ENCODE measurements around the gene AFMID. TPM values are rescaled to one million over a fixed set of nuclear protein-coding genes. Genes with fewer than 3 reads are reported as not detected.

AFMID gene
- total and polyA plus RNA-seq, 2 experiments from 2014 or later, result 23.6 to 85.8 TPM

DNA sequence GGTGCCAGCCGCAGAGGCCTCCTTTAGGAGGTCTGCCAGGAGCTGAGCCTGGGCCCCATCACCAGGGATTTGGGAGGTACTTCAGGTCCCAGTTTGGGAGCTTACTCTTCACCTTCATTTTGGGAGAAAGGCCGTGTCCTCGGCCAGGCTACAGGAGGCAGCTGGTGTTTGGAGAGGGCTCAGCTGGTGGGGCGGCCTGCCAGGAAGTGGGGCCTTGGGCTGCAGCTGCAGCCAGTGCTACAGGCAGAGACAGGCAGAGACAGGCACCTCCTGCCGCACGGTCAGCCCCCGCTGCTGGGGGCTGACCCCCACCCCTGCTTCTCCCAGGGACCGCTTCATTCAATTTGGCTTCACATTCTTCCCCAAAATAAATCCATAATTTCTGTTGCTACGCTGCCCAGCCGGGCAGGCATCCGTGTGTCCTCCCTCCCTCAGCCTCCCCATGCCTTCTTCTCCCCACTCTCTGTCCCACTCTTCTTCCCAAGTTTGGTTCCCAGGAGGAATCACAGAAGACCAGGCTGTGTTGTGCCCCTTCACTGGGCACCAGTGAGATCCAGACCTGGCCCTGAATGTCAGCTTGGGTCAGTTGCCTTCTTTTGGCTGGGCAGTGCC lies 50.3 kb downstream of the AFMID start:
- TF ChIP-seq, protein P1, sequence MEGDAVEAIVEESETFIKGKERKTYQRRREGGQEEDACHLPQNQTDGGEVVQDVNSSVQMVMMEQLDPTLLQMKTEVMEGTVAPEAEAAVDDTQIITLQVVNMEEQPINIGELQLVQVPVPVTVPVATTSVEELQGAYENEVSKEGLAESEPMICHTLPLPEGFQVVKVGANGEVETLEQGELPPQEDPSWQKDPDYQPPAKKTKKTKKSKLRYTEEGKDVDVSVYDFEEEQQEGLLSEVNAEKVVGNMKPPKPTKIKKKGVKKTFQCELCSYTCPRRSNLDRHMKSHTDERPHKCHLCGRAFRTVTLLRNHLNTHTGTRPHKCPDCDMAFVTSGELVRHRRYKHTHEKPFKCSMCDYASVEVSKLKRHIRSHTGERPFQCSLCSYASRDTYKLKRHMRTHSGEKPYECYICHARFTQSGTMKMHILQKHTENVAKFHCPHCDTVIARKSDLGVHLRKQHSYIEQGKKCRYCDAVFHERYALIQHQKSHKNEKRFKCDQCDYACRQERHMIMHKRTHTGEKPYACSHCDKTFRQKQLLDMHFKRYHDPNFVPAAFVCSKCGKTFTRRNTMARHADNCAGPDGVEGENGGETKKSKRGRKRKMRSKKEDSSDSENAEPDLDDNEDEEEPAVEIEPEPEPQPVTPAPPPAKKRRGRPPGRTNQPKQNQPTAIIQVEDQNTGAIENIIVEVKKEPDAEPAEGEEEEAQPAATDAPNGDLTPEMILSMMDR (IDR thresholded peaks at IDR 0.05; ENCODE audit: low read depth, low read length), result no peak
- H3K27me3 ChIP-seq, result peaks cover 7% of the 10 kb centered on the region
- H3K27ac ChIP-seq, result no peak overlapping the region
- H3K9me3 ChIP-seq (ENCODE audit: low read depth), result no peaks in the 10 kb centered on the region
- no peak for DNase-seq (ENCODE audit: low read depth in 1 of 2, low spot score in 1 of 2)
- H3K4me3 ChIP-seq, result no peak overlapping the region
- H3K36me3 ChIP-seq, result no peaks in the 10 kb centered on the region
- no peaks in the 10 kb centered on the region for H3K4me1 ChIP-seq (ENCODE audit: low read depth)

DNA sequence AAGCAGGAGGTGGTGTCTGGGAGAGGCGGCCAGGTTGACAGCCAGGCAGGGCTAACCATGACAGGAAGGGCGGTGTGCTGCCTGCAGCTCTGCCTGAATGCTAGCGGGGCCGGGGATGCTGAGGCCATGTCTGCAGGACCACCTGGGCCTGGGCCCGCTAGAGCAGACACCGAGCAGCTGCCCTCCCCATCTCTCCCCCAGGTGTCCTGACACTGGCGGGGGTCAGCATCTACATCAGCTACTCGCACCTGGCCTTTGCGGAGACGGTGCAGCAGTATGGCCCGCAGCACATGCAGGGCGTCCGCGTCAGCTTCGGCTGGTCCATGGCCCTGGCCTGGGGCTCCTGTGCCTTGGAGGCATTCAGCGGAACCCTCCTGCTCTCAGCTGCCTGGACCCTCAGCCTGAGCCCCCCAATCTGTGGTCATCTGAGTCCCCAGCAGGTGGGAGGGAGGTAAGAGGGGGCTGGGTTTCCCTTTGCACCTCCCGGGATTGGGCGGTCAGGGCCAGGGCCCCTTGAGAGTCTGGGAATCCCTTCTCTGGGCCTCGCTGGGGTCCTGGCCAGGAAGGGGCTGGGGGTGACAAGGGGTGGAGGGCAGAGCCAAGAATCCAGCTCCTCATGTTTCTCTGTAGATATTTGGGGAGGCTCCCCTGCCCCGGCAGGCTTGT lies 51.8 kb downstream of the AFMID start:
- no peak for DNase-seq (ENCODE audit: low read depth in 1 of 2, low spot score in 1 of 2)
- Histone ChIP-seq H3K27me3 (no peaks in the 10 kb centered on the region), H3K4me1 (ENCODE audit: low read depth) (no peaks in the 10 kb centered on the region), H3K27ac (no peak overlapping the region), H3K4me3 (no peak overlapping the region), H3K9me3 (ENCODE audit: low read depth) (no peaks in the 10 kb centered on the region), H3K36me3 (no peaks in the 10 kb centered on the region)
- TF ChIP-seq, protein P1 (IDR thresholded peaks at IDR 0.05; ENCODE audit: low read depth, low read length), result no peak

DNA sequence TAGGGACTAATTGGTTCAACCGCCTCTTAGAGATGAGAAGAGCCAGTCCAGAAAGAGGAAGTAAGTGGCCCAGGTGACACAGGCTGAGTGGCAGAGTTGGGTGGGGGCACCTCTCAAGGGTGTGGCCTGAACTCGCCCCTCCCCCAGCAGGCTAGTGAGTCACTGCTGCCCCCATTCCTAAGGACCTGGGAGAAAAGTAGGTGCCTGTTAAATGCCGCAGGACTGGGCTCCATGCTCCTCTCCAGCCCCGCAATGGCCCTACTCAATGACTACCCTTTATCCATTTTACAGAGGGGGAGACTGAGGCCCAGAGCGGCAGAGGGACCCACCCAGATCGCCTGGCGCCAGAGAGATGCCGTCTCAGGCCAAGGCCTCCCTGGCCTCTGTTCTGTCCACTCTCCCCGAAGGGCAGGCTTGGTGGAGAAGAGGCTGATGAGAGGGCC lies 52.3 kb downstream of the AFMID start:
- H3K27ac ChIP-seq, result no peak overlapping the region
- no peaks in the 10 kb centered on the region for H3K4me1 ChIP-seq (ENCODE audit: low read depth)
- no peak for DNase-seq (ENCODE audit: low read depth in 1 of 2, low spot score in 1 of 2)
- no peaks in the 10 kb centered on the region for H3K27me3 ChIP-seq
- H3K9me3 ChIP-seq (ENCODE audit: low read depth), result no peaks in the 10 kb centered on the region
- H3K36me3 ChIP-seq, result no peaks in the 10 kb centered on the region
- TF ChIP-seq, protein P1 (IDR thresholded peaks at IDR 0.05; ENCODE audit: low read depth, low read length), result no peak
- H3K4me3 ChIP-seq, result no peak overlapping the region

DNA sequence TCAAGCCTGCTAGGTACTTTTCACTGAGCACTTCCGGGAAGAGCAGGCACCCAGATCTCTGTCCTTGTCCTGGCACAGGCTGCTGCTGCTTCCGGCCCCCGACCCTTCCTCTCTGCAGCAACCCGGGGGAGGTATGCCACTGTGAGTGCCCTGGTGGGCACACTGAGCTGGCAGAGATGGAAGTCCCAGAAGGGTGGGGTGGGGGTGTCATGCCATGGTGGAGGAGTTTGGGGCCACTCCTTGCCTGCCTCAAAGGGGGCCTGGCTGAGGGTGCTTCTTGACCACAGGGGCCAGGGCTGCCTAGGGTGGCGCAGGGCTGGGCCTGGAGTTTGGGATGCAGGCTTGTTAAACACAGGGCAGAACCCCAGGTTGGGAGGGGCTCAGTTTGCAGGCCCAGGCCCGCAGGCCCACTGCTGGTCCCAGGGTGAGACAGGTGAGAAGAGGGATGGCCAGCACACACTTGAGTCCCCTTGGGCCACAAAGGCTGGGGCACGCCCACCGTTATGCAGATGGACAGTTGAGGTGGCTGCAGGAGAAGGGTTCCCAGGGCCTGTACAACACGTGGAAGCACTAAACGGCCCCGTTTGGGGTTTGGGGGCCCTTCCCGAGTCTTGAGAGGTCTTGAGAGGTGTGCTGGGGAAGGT lies 53.0 kb downstream of the AFMID start:
- no peaks in the 10 kb centered on the region for H3K27me3 ChIP-seq
- no peaks in the 10 kb centered on the region for H3K9me3 ChIP-seq (ENCODE audit: low read depth)
- TF ChIP-seq, protein P1 (IDR thresholded peaks at IDR 0.05; ENCODE audit: low read depth, low read length), result no peak
- no peak for DNase-seq (ENCODE audit: low read depth in 1 of 2, low spot score in 1 of 2)
- no peaks in the 10 kb centered on the region for H3K36me3 ChIP-seq
- H3K4me3 ChIP-seq, result no peak overlapping the region
- H3K27ac ChIP-seq, result no peak overlapping the region
- H3K4me1 ChIP-seq (ENCODE audit: low read depth), result no peaks in the 10 kb centered on the region

DNA sequence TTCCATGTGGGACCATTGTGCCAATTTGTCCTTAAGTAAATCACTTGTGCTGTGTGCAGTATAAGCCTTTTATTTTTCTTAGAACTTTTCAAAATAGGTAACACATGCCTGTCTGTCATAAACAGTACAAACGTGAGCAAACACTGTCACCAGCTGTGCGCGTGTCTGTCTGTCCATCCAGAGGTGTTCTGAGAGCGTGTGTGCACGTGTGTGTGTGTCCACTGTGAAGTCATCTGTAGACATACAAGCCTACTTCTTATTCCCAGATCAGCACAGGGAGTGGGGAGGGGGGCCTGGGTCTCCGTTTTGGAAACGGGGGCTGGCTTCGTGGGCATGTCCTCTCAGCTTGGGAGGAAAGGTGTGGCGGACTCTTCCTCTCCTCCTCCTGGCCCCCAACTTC lies 53.7 kb downstream of the AFMID start:
- H3K4me1 ChIP-seq (ENCODE audit: low read depth), result no peaks in the 10 kb centered on the region

More for the DNA sequence above, 53.7 kb downstream of the AFMID start:
- Histone ChIP-seq H3K9me3 (ENCODE audit: low read depth) (no peaks in the 10 kb centered on the region), H3K36me3 (no peaks in the 10 kb centered on the region), H3K27ac (no peak overlapping the region), H3K27me3 (no peaks in the 10 kb centered on the region), H3K4me3 (no peak overlapping the region)
- no peak for DNase-seq (ENCODE audit: low read depth in 1 of 2, low spot score in 1 of 2)
- TF ChIP-seq, protein P1 (IDR thresholded peaks at IDR 0.05; ENCODE audit: low read depth, low read length), result no peak

Data from cardiac muscle cell (in vitro differentiated cells and primary cell).